ENCODE measurements around the gene DDI2. TPM values are rescaled to one million over a fixed set of nuclear protein-coding genes. Genes with fewer than 3 reads are reported as not detected.

DDI2 gene
- total and polyA plus RNA-seq, 4 donors = 7.2 to 94.3 (median 24.2) TPM

DNA sequence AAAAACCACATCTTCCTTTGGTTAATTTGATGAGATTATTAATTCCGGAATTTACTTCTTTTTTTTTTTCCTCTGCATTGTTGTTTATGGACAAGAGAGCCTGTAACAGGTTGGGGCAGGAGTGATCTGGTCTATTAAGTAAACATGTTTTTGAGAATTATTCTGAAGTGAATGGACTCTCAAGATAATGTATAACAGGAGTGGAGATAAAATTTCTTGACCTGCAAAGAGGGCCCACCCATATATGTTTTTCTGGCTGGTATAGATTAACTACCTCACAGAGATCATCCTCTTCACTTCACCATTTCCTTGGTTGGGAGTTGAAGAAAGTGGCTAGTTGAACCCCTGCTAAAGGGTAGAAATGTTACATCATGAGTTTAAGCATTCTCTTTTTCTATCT lies 10.7 kb downstream of the DDI2 start:
- H3K27me3 ChIP-seq (ENCODE audit: control insufficient read depth in 3 of 3, insufficient read depth in 3 of 3, low read length in 2 of 3) = no peaks in the 10 kb centered on the region
- no peak for TF ChIP-seq CTCF (IDR thresholded peaks at IDR 0.05; ENCODE audit: control extremely low read depth, extremely low read depth)
- no peak overlapping the region for H3K9ac ChIP-seq (ENCODE audit: insufficient read depth in 1 of 2, low read length in 2 of 2)
- H3K36me3 ChIP-seq (ENCODE audit: control insufficient read depth in 4 of 4, insufficient read depth in 4 of 4, low read length in 4 of 4) = peaks cover 4 to 16% (median 8%) of the 10 kb centered on the region in 4 donors
- no peak overlapping the region for H3K27ac ChIP-seq (ENCODE audit: low read depth in 1 of 2, low read length in 1 of 2)
- H3K4me3 ChIP-seq = no peak overlapping the region
- H3K9me3 ChIP-seq (ENCODE audit: control insufficient read depth in 4 of 4, insufficient read depth in 3 of 4, low read length in 3 of 4) = no peaks in the 10 kb centered on the region
- WGBS, 2 donors = 38 to 72% methylated on average over 1 of the region's 1 CpG
- ATAC-seq (ENCODE audit: insufficient read depth, low FRiP score) = no peak
- no peak for DNase-seq
- H3K4me1 ChIP-seq (ENCODE audit: control insufficient read depth in 5 of 5, insufficient read depth in 5 of 5, low read length in 5 of 5) = peaks cover 3 to 37% (median 18%) of the 10 kb centered on the region in 5 donors

- Histone ChIP-seq H3K9ac (ENCODE audit: insufficient read depth in 1 of 2, low read length in 2 of 2) (no peak overlapping the region), H3K4me3 (no peak overlapping the region), H3K27ac (ENCODE audit: low read depth in 1 of 2, low read length in 1 of 2) (no peak overlapping the region), H3K9me3 (ENCODE audit: control insufficient read depth in 4 of 4, insufficient read depth in 3 of 4, low read length in 3 of 4) (no peaks in the 10 kb centered on the region), H3K4me1 (ENCODE audit: control insufficient read depth in 5 of 5, insufficient read depth in 5 of 5, low read length in 5 of 5) (no peaks in the 10 kb centered on the region), H3K27me3 (ENCODE audit: control insufficient read depth in 3 of 3, insufficient read depth in 3 of 3, low read length in 2 of 3) (no peaks in the 10 kb centered on the region), H3K36me3 (ENCODE audit: control insufficient read depth in 4 of 4, insufficient read depth in 4 of 4, low read length in 4 of 4) (peaks cover 15 to 52% (median 35%) of the 10 kb centered on the region in 4 donors)
- 95 to 97% methylated on average over 9 of the region's 9 CpGs for WGBS, 2 donors
- no peak for TF ChIP-seq CTCF (IDR thresholded peaks at IDR 0.05; ENCODE audit: control extremely low read depth, extremely low read depth)
- ATAC-seq (ENCODE audit: insufficient read depth, low FRiP score) (no peak), DNase-seq (no peak)
Observed at GRCh38 chr1:15633756-15634420, 16.6 kb downstream of the DDI2 start.

DNA sequence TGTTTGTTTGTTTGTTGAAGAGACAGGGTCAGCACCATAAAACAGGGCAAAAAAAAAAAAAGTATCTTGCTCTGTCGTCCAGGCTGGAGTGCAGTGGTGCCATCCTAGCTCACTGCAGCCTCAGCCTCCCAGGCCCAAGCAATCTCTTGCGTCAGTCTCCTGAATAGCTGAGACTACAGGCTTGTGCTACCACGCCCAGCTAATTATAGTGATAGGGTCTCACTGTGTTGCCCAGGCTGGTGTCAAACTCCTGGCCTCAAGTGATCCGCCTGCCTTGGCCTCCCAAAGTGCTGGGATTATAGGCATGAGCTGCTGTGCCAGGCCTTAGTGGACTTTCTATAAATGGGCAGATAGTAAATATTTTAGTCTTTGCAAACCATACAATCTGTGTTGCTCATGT lies 19.2 kb downstream of the DDI2 start:
- H3K36me3 ChIP-seq (ENCODE audit: control insufficient read depth in 4 of 4, insufficient read depth in 4 of 4, low read length in 4 of 4) = peaks cover 9 to 52% (median 42%) of the 10 kb centered on the region in 4 donors
- no peaks in the 10 kb centered on the region for H3K9me3 ChIP-seq (ENCODE audit: control insufficient read depth in 4 of 4, insufficient read depth in 3 of 4, low read length in 3 of 4)
- H3K27me3 ChIP-seq (ENCODE audit: control insufficient read depth in 3 of 3, insufficient read depth in 3 of 3, low read length in 2 of 3) = no peaks in the 10 kb centered on the region
- H3K9ac ChIP-seq (ENCODE audit: insufficient read depth in 1 of 2, low read length in 2 of 2) = no peak overlapping the region
- H3K4me3 ChIP-seq = no peak overlapping the region
- WGBS, 2 donors = 92 to 98% methylated on average over 4 of the region's 4 CpGs
- DNase-seq (no peak), ATAC-seq (ENCODE audit: insufficient read depth, low FRiP score) (no peak)
- H3K4me1 ChIP-seq (ENCODE audit: control insufficient read depth in 5 of 5, insufficient read depth in 5 of 5, low read length in 5 of 5) = no peaks in the 10 kb centered on the region
- TF ChIP-seq CTCF (IDR thresholded peaks at IDR 0.05; ENCODE audit: control extremely low read depth, extremely low read depth) = no peak
- no peak overlapping the region for H3K27ac ChIP-seq (ENCODE audit: low read depth in 1 of 2, low read length in 1 of 2)

DNA sequence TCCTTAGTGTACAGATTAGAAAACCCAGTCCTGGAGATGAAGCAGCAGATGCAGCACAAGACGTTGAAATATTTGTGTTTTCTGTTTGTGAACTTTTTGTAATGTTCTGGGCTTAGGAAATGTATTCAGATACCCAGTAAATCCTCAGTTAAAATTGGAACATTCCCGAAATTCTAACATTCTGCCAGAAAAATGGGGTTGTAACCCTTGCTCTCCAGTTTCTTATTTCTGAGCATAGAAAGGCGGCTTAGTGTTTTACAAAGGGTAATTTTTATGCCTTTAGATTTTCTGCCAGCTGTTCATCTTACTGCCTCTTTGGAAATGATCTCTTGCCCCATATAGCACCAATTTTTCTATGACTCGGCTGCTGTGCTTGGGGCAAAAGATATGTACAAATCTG lies 20.6 kb downstream of the DDI2 start:
- WGBS, 2 donors = 81 to 88% methylated on average over 4 of the region's 4 CpGs
- Histone ChIP-seq H3K9me3 (ENCODE audit: control insufficient read depth in 4 of 4, insufficient read depth in 3 of 4, low read length in 3 of 4) (no peaks in the 10 kb centered on the region), H3K9ac (ENCODE audit: insufficient read depth in 1 of 2, low read length in 2 of 2) (no peak overlapping the region), H3K4me1 (ENCODE audit: control insufficient read depth in 5 of 5, insufficient read depth in 5 of 5, low read length in 5 of 5) (no peaks in the 10 kb centered on the region), H3K27ac (ENCODE audit: low read depth in 1 of 2, low read length in 1 of 2) (no peak overlapping the region), H3K4me3 (no peak overlapping the region), H3K36me3 (ENCODE audit: control insufficient read depth in 4 of 4, insufficient read depth in 4 of 4, low read length in 4 of 4) (peaks cover 5 to 50% (median 45%) of the 10 kb centered on the region in 4 donors), H3K27me3 (ENCODE audit: control insufficient read depth in 3 of 3, insufficient read depth in 3 of 3, low read length in 2 of 3) (no peaks in the 10 kb centered on the region)
- TF ChIP-seq CTCF (IDR thresholded peaks at IDR 0.05; ENCODE audit: control extremely low read depth, extremely low read depth) = no peak
- ATAC-seq (ENCODE audit: insufficient read depth, low FRiP score) (no peak), DNase-seq (no peak)
